ENCODE measurements around the gene CDK5RAP3.

CDK5RAP3 gene

GRCh38 chr17:47948706-47949196 lies 22.2 kb upstream of the CDK5RAP3 start:
- DNase-seq (ENCODE audit: low spot score) = no peak

- DNase-seq (ENCODE audit: low spot score) = peak; percentile 90
Observed at GRCh38 chr17:47949197-47949759, 21.6 kb upstream of the CDK5RAP3 start.

- DNase-seq (ENCODE audit: low spot score) = no peak
Observed at GRCh38 chr17:47949946-47950345, 21.0 kb upstream of the CDK5RAP3 start.

DNA sequence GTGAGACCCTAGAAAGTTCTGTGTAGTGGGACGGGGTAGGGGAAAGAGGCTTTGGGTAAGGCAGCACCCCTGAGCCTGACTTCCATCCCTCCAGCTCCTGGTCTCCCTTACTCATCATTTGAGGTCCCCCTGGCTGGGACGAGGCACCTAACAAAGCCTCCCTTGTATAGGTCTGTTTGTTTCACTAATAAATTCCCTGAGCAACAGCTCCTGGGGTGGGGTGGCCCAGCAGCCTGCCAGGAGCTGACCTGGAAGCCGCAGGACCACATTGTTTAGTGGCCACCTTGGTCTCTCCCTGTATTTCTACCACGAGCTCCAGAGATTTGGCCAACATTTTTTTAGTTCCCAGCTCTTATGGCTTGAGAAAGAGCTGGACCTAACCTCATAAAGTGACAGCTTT lies 20.5 kb upstream of the CDK5RAP3 start:
- DNase-seq (ENCODE audit: low spot score) = no peak

- no peak for DNase-seq (ENCODE audit: low spot score)
Observed at GRCh38 chr17:47952171-47953021, 18.5 kb upstream of the CDK5RAP3 start.

GRCh38 chr17:47953909-47954308 lies 17.0 kb upstream of the CDK5RAP3 start:
- DNase-seq (ENCODE audit: low spot score) = no peak

DNA sequence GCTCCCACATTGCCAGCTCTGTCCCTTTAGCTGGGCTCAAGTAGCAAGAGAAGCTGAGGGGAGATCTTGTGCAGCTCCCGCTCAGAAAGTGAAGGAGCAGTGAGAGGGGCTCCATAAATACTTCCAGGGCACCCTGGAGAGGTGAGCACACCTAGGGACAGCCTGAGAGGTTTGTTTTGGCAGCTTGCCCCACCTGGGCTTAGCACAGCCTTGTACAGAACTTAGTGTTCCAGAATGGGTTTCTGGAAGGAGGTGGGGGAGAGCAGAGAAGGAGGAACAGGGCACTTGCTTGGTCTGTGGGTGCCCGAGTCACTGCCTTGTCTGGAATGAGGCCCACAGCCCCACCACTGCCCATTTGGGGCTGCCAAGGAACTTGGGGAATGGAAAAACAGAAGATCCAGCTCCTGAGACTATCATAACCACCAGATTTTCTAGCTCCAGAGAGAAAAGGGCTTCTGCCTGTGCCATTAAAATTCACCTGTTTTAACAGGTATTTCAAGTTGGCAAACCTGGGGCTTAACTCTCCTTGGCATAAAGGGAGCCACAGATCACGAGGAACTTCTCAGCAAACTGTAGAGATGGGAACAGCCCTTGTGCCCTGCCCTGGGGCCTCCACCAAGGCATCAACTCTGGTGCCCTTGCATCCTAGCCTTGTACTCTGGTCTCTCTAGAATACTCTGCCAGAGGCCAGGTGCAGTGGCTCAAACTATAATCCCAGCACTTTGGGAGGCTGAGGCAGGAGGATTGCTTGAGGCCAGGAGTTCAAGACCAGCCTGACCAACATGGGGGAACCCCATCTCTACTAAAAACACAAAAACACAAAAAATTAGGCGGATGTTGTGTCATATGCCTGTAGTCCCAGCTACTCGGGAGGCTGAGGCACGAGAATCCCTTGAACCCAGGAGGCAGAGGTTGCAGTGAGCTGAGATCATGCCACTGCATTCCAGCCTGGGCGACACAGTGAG lies 15.1 kb upstream of the CDK5RAP3 start:
- no peak for DNase-seq (ENCODE audit: low spot score)

- no peak for DNase-seq (ENCODE audit: low spot score)
Observed at GRCh38 chr17:47956791-47957590, 13.9 kb upstream of the CDK5RAP3 start.

DNA sequence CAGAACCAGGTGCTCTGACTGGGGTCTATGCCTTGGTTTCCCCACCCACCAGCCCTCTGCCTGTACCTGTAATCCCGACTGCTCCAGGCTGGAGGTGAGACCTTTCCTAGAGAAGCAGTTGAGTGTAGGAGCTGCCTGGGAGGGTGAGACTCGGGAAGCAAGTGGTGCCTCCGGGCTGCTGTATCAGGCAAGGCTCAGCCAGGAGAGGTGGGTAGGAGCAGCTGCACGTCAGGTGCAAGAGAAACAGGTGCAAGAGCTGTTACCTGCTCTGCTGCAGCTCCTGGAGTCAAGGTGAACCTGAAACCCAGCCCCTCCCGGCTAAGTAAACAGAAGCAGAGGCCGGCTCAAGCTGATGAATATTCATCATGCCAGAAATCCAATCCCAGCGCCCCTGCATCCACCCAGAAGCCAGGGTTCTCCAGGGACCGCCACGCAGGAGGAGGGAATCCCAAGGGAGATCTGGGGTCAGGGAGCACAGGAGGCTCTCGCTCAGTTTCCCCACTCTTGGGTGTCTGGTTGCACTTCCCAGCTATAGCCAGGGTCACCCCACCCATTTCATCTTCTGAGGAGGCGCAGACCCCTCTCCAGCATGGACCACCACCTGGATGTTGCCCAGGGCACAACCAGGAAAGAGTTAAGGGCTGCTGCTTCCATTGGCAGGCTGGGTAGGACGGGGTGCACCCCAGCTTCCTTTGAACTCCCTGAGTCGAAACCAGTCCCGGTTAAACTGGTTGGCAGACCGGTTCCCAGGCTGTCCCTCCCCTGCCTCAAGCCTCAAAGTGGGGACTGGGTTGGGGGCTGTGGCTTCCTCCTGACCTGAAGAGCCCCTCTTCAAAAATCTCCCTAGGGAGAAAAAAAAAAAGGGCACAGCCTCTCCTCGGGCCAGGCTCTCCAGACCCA lies 13.1 kb upstream of the CDK5RAP3 start, which contains the start of gene PRR15L:
Gene PRR15L, minus strand, starts transcription at position 293 of the 900 bp plus-strand sequence. CDS start 4,649 bp downstream, outside the sequence.
- no peak for DNase-seq (ENCODE audit: low spot score)

DNA sequence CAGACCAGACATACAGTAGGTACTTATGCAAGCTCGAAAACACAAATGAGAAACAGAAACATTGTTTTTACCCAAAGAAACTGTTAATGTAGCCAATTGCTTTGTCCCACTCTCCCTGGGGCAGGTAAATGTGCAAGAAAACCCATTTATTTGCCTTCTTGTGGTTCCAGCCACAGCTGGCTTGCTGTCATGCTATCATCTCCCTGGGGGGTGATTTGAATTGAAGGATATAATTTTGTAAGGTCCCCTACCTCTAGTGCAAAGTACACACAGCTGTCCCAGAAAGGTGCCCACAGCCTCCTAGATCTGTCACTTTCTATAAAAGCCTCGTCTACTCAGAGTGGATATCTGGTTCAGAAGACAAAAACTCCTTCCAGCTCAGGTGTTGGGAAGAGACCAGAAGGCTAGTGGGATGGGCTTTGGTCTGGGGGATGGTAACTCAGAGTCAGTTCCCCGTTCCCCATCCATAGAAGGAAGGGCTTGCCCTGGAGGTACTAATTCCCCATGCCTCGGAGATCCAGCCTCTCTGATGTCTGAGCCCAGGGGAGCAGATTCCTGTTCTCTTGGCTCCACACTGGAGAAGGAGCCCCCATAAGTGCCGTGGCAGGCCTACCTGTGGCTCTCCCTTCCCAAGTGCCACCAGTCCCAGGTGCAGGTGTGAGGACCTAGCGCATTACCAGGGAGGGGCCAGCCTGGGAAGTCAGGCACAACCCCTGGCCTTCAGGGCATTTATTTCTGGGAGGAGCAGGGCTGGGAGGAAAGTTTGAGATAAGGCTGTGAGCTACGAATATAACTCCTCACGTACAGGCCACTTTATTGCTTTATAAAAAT lies 10.9 kb upstream of the CDK5RAP3 start:
- DNase-seq (ENCODE audit: low spot score) = no peak

- DNase-seq (ENCODE audit: low spot score) = no peak
Observed at GRCh38 chr17:47961406-47961805, 9.5 kb upstream of the CDK5RAP3 start.

GRCh38 chr17:47962901-47963300 lies 8.0 kb upstream of the CDK5RAP3 start:
- no peak for DNase-seq (ENCODE audit: low spot score)

GRCh38 chr17:47964856-47965255 lies 6.1 kb upstream of the CDK5RAP3 start:
- no peak for DNase-seq (ENCODE audit: low spot score)

- peak; percentile 45 for DNase-seq (ENCODE audit: low spot score)
Observed at GRCh38 chr17:47966079-47966519, 4.8 kb upstream of the CDK5RAP3 start.

DNA sequence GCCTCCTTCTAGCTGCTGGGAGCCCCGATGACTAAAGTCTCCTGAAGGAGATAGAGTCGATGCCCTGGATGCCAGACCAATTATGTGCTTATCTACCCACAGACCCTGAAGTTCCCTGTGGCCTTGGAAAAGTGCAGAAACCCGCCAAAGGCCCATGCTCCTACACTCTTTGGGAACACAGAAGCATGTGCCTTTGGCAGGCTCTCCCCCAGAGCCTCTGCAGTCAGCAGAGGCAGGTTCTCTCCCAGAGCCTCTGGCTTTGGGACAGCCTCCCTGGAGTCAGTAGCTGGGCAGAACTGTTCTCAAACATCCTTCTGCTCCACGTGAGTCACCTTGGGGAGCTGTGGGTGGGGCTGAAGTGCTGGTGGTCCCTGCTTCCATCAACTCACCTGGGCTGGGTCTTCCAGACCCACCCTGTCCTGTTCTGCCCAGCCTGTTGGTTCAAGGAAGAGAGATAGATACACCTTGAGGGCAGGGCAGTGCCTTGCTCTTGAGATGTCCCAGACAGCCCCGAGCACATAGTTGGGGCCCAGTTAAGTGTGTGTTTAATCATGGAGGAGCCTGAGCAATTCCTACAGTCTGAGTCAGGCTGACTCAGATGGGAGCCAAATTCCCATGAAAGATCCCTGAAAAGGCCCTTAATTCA lies 3.2 kb upstream of the CDK5RAP3 start:
- DNase-seq (ENCODE audit: low spot score) = peak; percentile 72

- DNase-seq (ENCODE audit: low spot score) = no peak
Observed at GRCh38 chr17:47968836-47969235, 2.1 kb upstream of the CDK5RAP3 start.

GRCh38 chr17:47969930-47970724 lies 786 bp upstream of the CDK5RAP3 start:
- DNase-seq (ENCODE audit: low spot score) = no peak

GRCh38 chr17:47973541-47973940 lies 2.6 kb downstream of the CDK5RAP3 start:
- DNase-seq (ENCODE audit: low spot score) = no peak
